GM19238 (cell line): Measurements from ENCODE around the gene KCNIP3.
"Not testable (repeated sequence)": the region's sequence is repeated elsewhere in the genome, so short reads cannot be mapped to it uniquely, and the experiment has no call there.

ENCODE experiments used
- DNase-seq: peaks from one replicate; pipeline ENCODE4 v3.0.0; 2011; ENCODE audit warnings: low spot score; ENCODE audit not compliant: insufficient read length

The KCNIP3 gene

DNA sequence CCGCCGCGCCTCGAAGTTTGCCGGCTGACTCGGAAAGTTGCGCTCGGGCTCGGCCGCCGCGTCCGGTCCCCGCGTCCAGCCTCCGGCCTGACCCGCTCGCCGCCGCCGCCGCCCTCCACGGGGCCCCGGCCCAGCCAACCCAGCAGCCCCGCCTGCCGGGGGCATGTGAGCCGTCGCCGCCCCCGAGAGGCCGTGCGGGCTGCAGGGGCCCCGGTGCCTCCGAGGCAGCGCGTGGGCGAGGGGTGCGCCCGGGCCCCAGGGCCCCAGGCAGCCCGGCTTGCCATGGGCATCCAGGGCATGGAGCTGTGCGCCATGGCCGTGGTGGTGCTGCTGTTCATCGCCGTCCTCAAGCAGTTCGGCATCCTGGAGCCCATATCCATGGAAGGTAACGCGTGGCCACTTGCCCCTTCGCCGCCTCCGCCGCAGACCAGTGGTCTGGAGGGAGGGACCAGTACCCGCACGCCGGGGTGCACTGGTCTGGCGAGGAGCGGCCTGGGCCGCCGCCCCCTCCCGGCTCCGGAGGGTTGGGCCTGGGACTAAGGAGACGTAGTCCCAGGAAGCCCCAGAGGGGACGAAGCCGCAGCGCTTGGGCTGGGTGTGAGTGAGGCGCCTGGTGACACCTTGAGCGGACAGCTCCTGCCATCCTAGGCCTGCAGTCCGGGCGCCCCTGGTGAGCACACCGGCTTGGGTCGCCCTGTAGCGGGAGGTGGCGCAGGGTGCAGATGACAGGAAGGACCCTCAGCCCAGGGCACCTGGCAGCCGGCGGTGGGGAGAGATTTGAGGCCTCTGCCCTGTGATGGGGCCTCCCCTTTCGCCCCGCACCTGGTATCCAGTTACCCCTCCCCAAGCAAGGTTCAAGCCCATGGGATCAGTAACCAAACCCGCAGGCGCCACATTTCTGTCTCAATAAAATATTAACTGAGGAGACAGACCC, 49.9 kb downstream of the KCNIP3 start:
- no peak for DNase-seq

DNA sequence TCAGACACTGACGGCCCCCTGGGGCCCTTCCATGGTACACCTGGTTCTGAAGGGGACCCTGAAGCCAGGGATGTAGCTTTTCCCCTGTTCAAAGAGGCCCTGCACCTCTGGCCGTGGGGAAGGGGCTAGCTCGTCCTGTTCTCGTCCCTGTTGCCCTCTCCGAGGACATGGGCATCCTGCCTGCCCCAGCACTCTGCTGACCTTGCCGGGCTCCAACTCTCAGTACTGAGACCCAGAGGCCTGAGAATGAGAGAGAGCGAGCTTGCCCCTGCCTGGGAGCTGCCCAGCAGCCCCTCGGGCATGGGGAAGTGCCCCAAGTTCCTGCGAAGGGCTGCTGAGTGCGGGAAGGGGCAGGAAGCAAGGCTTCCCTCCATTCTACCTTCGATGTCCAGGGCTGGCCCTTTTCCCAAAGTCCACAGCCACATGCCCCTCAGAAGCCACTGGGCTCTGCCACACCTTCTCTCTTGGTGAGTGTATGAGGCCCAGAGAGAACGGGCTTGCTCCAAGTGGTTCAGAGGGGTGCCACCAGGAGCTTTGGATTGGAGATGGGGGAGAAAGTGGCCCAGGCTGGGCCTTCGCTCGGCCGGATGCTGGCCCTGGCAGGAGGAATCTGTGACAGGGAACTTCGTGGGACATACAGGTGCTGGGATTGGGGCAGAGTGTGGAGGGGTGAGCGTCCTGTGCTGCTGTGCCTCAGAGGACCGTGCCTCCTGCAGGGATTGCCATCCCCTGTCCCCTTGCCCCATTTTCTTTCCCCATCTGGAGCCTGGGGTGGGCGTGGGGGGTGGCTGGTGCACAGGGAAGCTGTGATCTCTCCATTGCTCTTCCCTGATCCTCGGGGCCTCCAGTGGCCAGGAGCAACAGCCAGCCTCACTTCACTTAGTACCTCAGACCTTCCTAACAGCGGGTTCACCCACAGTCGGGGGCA, 50.8 kb downstream of the KCNIP3 start:
- no peak for DNase-seq

DNA sequence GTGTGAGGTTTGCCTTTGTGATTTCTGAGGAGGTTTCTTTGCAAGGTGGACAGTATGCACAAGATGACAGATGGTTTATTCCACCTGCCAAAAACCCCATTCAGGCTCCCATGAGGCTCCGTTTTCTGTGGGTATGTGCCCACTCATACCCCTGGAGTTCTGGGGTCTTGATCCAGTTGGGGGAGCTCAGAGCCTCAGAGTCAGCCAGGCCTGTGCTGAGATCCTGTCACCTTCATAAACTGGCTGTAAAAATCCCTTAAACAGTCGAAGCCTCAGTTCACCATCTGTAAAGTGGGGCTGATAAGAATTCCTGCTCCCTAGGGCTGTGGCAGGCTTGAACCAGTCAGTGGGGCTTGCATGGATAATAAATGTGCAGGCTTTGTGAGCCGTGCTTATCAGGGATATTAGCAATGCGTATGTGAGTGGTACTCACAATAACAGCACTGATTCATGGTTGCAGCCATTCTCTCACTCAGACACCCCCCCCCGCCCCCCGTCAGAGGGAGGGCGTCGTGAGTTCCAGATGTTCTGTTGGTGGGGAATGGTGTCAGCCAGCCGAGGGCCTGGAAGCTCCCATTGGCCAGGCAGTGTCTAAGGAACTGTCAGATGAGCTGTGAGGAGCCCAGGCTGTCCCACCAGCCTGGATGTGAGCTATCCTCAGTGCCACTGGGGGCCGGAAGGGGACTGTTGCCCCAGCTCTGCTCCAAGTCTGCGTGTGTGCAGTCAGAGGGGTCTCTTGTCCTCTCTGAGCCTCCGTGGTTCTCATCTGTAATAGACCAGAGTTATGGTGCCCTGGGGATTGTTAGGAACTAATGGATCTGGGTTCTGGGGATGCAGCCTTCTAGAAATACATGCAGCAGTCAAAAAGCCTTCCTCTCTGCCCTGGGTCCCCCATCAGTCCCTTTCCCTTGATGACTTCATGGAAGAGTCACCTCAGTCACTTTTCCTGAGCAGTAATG, 51.7 kb downstream of the KCNIP3 start:
- DNase-seq: no peak

DNA sequence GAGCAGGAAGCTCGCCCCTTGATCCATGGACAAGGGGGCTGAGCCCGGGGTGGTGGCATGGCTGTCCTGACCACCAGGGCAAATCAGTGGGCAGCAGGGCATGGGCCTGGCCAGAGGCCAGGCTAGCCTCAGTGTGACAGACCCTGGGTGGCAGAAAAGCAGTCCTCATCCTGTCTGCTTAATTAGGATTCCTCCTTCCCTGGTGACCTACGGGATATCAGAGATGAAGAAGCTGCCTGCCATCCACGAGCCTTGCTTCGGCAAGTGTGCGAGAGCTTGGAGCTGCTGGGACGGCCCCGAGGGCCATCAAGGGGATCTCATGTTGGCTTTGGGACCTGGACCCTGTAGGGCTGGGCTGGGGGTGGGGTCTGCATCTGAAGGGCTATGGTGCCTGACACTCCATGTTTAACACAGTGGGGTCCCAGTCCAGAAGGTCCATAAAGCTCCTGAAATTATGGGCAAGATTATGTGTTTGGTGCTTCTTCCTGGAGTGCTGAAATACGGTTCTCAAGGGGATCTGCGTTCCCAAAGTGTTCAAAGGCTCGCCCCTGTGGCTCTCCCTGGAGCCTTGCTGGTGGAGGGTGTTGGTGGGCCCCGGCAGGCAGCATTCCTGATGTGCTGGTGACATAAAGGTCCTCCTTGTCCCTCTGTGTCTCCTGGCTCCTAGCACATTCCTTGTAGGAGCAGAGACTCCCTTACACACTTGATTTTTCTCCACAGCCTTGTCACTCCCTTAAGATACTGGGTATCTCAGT, 52.6 kb downstream of the KCNIP3 start:
- no peak for DNase-seq

DNA sequence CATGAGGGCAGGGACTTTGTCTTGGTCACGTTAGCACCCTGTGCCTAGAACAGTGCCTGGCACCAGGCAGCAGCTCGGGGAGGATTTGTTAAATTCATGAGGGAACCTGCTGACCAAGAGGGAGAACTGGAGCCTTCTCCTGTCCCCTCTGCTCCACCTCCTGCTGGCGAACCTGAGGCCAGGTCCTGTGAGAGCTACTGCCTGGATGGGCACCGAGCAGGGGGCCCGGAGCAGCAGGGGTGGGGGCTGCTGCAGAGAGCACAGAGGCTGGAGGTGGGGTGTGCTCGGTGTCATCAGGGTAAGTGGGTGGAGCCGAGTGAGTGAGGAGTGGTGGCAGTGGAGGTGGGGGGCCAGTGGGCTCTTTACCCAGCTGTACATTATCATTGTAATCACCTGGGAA, 53.2 kb downstream of the KCNIP3 start:
- no peak for DNase-seq

DNA sequence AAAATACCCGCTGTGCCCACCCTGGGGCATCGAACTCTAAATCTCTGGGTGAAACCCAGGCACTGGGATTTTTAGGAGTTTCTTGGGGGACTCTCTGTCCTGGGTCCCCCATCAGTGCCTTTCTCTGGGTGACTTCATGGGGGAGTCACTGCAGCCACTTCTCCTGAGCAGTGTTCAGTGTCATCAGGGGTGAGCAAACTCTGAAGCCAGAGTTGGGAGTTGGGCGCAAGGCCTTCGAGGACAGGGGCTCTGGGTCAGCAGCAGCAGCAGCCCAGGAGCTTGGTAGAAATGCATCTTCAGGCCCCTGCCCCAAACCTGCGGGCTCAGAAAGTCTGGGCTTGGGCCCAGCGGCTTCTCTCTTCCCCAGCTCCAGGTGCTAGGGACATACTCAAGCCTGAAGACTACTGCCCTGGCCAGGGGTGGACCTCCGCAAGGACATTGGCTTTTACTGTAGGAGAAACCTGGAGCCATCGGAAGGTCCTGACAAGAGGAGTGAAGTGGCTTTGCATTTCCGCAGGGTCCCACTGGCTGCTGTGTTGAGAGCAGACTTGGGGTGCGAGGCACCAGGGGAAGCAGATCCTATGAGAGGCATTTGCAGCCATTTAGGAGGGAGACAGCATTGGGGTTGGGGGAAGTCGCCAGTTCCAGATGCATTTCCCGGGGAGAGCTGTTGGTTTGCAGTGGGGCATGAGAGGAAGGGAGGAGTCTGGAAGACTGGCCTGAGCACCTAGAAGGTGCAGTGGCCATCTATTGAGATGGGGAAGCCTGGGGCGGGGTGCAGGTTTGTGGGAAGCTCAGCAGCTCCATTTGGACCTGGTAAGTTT, 53.8 kb downstream of the KCNIP3 start:
- no peak for DNase-seq

DNA sequence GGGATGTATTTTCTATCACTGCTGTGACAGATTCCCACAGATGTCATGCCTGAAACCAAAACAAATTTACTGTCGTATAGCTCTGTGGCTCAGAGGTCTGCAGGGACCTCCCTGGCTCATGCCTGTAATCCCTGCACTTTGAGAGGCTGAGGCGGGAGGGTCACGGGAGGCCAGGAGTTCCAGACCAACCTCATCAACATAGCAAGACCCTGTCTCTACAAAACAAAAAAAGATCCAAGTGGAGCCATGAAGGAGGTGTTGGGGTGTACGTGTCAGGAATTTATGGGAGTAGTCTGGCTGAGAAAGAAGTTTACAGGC, 54.4 kb downstream of the KCNIP3 start:
- no peak for DNase-seq

DNA sequence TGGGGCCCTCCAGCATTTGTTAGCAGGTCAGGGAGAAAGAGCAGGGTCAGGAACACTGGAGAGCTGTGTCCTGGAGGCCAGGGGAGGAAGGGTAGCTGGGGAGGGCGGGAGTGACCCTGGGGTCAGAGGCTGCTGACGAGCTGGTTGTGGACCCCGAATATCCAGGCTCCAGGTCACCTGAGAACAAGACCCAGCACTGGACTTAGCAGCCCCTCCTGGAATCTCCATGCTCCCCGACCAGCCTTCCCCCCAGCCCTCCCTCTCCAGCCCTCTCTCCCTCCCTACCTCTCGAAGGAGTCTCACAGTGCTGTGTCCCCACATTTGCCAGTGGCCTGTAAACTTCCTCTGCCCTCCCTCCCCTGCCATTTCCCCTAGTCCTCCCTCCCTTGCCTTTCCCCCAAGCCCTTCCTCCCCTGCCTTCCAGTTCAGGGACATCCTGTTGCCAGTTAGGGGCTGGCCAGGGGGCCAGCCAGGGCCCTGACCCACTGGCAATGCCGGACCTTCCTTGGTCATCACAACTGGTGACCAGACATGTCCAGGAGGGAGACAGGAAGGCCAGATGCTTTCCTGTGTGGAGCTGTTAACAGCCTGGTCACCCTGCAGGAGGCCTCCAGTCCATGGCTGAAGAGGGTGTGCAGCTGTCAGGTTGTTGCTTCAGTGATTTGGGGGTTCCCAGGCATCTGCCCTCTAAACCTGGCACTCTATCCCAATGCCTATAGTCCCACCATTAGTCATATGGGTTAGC, 55.3 kb downstream of the KCNIP3 start:
- DNase-seq: no peak

DNA sequence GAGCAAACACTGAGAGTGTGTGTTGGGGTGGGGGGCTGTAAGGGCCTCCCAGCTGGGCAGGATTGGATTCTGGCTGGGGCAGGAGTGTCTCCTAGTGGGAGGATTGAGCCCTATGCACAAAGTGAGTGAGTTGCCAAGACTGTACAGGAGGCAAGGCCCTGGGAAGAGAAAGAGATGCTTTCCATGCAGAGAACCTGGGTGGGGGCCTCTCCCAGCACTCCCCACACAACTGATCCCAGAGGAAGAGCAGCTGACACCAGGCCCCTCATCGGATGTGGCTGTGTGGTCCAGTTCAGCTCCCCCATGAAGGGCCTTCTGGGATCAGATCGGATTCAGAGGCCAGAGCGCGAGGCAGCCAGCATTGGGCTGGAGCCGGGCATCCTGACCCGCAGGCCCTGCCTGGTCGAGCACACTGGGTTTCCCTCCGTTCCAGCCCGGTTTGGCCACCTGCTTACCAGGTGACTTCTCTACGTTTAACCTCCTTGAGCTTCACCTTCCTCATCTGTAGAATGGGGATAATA, 56.0 kb downstream of the KCNIP3 start:
- no peak for DNase-seq

DNA sequence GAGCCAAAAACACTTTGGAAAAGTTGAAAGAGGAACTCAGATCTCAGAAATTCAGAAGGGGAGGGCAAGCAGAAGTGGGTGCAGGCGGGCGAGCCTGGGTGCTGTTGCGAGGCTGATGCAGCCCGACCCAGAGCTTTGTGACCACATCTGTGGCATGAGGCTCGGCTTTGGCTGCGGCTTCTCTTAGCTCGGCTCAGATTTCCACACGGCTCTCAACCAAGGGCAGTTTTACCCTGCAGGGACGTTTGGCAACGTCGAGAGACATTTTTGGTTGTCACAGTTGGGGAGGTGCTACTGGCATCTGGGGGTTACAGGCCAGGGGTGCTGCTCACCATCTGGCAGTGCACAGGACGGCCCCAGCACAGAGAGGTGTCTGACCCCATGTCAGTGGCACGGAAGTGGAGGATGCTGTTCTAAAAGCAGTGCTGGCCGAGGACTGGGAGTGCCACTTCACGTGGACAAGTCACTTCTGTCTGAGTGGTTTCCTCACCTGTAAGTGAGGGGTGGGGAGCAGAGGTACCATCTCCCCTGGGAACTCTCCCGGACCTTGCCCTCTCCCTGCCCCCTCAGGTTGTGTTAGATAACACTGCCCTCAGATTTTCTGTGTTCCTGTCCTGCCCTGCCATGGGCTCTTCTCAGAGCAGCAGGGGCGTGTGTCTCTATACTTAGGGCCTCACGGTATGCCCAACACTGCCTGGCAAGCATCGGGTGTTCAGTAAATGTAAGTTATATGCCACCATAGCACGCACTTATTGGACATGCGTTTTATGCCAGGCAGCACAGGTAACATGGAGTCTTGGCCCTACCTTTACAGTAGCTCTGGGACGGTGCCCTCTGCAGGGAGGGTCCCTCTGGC, 56.7 kb downstream of the KCNIP3 start:
- DNase-seq: no peak

DNA sequence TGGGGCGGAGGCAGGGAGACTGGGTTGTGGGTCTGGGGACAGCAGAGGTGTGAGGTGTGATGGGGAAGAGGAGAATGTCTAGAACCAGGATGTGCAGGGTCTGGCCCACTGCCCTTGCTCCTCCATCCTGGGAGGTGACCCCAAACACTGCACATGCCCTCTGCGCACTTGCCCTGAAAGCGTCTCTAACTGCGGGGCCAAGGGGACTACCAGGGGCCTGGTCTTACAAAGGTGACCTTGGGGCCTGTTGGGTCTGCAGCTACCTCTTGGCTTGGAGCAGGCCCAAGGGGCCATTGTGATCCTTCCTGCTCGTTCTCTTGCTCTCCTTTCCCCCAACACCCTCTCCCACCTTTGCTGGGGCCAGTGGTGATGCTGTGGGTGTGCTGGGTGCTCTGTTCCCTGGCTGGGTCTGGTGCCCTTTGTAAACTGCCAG, 57.3 kb downstream of the KCNIP3 start:
- DNase-seq: no peak

DNA sequence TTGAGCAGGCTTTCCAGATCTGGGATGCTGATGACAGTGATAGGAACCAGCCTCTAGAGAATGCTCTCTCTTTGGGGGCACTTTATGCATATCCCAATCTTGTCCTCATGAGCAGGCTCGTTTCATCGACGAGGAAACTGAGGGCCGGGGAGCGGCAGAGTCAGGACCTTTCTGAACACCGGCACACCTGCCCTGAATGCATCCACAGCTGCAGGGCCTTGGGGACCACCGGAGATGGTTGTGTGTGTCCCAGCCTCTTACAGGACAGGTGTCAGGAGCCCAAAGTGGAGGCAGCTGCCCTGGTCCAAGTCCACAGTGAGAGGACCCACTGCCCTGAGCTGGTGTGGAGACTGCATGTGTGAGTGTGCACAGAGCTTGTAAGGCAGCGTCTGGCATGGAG, 57.8 kb downstream of the KCNIP3 start:
- DNase-seq: no peak

DNA sequence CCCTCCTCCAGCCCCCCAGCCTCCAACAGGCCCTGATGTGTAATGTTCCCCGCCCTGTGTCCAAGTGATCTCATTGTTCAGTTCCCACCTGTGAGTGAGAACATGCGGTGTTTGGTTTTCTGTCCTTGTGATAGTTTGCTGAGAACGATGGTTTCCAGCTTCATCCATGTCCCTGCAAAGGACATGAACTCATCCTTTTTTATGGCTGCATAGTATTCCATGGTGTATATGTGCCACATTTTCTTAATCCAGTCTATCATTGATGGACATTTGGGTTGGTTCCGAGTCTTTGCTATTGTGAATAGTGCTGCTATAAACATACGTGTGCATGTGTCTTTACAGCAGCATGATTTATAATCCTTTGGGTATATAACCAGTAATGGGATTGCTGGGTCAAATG, 58.3 kb downstream of the KCNIP3 start:
- not testable (repeated sequence) for DNase-seq

DNA sequence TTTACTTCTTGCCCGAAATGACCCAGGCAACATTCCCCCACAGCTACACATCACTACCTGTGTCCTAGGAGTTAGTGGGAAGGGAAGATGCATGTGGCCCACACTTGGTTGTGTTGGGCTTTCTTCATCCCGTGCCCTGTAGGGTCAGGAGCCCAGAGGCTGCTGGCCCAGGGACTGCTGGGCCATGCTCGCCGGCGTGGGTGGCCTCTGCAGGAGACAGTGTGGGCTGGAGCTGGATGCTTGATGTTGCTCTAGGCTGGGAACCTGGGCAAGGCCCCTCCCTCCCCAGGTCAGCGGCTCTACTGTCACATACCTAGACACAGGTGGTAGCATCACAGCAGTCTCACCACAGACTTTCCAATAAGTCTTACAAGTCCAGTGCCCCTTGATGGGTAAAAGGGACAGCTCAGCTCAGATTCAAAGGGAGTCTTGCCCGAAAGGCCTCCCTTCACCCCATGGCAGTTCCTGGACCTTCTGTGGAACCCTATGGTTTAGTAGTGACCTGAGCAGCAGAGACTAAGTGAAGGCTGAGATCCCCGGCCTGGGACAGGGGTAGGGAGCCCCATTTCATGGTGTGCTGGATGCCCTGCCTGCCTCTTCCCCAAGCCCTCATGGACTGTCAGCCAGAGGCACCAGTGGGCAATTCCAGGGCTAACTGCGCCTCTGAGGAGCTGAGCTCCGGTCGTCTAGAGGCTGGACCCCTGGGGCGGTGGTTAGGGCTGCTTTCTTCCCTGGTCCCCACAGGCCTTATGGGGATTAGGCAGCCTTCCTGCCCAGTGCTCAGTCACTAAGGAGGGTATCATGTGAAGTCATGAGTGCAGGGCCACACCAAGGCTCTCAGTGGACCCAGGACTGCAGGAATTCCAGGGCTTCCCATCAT, 59.9 kb downstream of the KCNIP3 start:
- no peak for DNase-seq

DNA sequence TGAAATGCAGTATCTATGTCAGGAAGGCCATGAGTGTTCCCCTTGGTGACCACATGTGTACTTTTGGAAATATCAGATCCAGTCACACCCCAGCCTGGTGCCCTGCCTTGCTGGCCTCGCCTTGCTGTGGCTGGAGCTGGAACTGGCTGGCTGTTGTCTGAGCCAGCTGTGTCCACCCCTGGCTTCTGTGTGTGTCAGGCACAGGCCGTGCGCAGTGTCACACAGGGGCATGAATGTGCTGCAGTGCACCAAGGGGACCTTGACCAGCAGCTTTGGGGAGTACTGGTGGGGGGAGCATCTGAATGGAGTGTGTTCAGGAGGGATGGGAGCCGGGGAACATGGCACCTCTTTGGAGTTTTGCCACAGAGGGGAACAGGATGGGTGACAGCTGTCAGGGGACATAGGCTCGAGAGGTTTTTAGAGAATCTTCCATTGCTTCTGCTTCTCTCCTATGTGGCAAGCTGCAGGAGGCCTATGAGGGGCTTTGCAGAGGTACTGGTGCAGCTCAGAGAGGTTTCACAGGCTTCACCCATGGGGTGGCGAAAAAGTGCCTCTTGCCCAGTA, 60.7 kb downstream of the KCNIP3 start:
- DNase-seq: no peak

DNA sequence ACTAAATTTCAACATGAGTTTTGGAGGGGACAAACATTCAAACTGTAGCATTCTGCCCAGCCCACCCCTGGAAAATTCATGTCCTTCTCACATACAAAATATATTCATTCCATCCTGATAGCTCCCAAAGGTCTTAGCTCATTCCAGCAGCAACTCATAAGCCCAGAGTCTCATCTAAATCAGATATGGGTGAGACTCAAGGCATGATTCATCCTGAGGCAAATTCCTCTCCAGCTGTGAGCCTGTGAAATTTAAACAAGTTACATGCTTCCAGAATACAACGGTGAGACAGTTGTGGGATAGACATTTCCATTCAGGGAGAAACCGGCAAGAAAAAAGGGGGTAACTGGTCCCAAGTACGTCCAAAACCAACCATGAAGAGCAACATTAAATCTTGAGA, 61.9 kb downstream of the KCNIP3 start:
- no peak for DNase-seq
